ENCODE data around the gene EHBP1. TPM values are rescaled to one million over a fixed set of nuclear protein-coding genes. Genes with fewer than 3 reads are reported as not detected.

The EHBP1 gene
- polyA plus RNA-seq, 1 of the 3 experiments (the other 2 are of a cell fraction): 62.7 TPM

GRCh38 chr2:62787386-62787785, 81.9 kb downstream of the EHBP1 start (continued):
- peak; percentile 52 for TF ChIP-seq CTCF (IDR thresholded peaks at IDR 0.05)
- TF ChIP-seq EZH2phosphoT487 (IDR thresholded peaks at IDR 0.05; ENCODE audit: borderline replicate concordance, low read depth): no peak

GRCh38 chr2:62789518-62789917, 84.0 kb downstream of the EHBP1 start:
- H3K9me2 ChIP-seq: no peaks in the 10 kb centered on the region
- H3K27me3 ChIP-seq (ENCODE audit: insufficient read depth): no peaks in the 10 kb centered on the region
- WGBS (ENCODE audit: low lambda C conversion rate): 59% methylated on average over 3 of the region's 3 CpGs
- no peak overlapping the region for H3K4me3 ChIP-seq (ENCODE audit: low read depth in 2 of 2, low read length in 1 of 2)
- no peaks in the 10 kb centered on the region for H3K9me3 ChIP-seq
- peaks cover 0 to 5% of the 10 kb centered on the region in 2 experiments; a peak in 2 of 4 replicates for H3K4me1 ChIP-seq (ENCODE audit: control insufficient read depth in 1 of 2, insufficient read depth in 2 of 2, low read depth in 1 of 2, low read length in 1 of 2)
- H4K20me1 ChIP-seq (ENCODE audit: insufficient read depth): peaks cover 4% of the 10 kb centered on the region; the same call in 1 of the 2 replicates
- H2AFZ ChIP-seq (ENCODE audit: low read depth): no peak overlapping the region
- ChIA-PET POLR2A (no interaction called here), CTCF (interaction anchor here (1.2 kb wide), 1 partner anchor 14 kb away, joined by 3 read pairs; no protein-coding TSS in a partner anchor)
- H3F3A ChIP-seq (replicated peaks; ENCODE audit: insufficient read depth): peaks cover 9% of the 10 kb centered on the region
- H3K27ac ChIP-seq (ENCODE audit: low read depth in 2 of 2, low read length in 1 of 2): no peak overlapping the region
- H3K4me2 ChIP-seq: no peak overlapping the region
- no peak overlapping the region for H3K9ac ChIP-seq
- no peak for TF ChIP-seq ZBTB33 (IDR thresholded peaks at IDR 0.05; ENCODE audit: borderline replicate concordance, low read depth)
- TF ChIP-seq RAD21 (IDR thresholded peaks at IDR 0.05; ENCODE audit: low read length): no peak
- no peak for TF ChIP-seq IRF3 (IDR thresholded peaks at IDR 0.05; ENCODE audit: low read depth, low read length)
- TF ChIP-seq GABPA (IDR thresholded peaks at IDR 0.05; ENCODE audit: low read depth): no peak
- TF ChIP-seq CHD2 (IDR thresholded peaks at IDR 0.05; ENCODE audit: low read length, partially characterized antibody): no peak
- no peak for TF ChIP-seq FOXJ3 (CRISPR knock-in tag; IDR thresholded peaks at IDR 0.05)
- TF ChIP-seq PBX3 (IDR thresholded peaks at IDR 0.05): no peak
- no peak for TF ChIP-seq NRF1 (IDR thresholded peaks at IDR 0.05; ENCODE audit: low read depth, low read length)
- no peak for TF ChIP-seq JUND (IDR thresholded peaks at IDR 0.05)
- no peak for TF ChIP-seq YY1 (IDR thresholded peaks at IDR 0.05; ENCODE audit: low read depth)
- TF ChIP-seq USF2 (IDR thresholded peaks at IDR 0.05; ENCODE audit: borderline replicate concordance, low read depth, low read length): no peak
- no peak for DNase-seq
- peaks cover 0 to 3% of the 10 kb centered on the region in 2 experiments for H3K36me3 ChIP-seq (replicated peaks in 1 of 2; ENCODE audit: control insufficient read depth in 1 of 2, insufficient read depth in 2 of 2, low read length in 1 of 2)
- peaks cover 19% of the 10 kb centered on the region for H3K79me2 ChIP-seq (ENCODE audit: insufficient read depth)
